Measurements from ENCODE around the gene C10orf90. TPM values are rescaled to one million over a fixed set of nuclear protein-coding genes. Genes with fewer than 3 reads are reported as not detected.

The C10orf90 gene
- total and polyA plus RNA-seq, 4 donors: not detected

DNA sequence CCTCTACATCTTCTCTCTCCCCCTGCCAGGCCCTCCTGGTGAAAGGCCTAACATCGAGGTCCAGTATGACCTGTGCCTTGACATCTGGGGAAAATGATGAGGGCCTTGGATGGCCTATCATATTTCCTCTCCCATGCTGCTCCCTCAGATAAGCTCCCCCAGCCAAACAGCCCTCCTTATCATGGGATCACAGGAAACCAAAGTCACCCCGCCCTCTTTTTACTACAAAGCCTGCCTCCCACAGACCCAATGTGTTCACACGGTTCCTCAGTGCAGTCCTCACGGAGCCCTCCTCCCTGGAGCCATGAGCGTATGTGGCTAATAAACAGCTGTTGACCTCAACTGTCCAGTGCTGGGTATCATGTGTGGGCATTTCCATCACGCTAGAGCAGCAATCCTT, 32.0 kb downstream of the C10orf90 start:
- TF ChIP-seq, protein P1, sequence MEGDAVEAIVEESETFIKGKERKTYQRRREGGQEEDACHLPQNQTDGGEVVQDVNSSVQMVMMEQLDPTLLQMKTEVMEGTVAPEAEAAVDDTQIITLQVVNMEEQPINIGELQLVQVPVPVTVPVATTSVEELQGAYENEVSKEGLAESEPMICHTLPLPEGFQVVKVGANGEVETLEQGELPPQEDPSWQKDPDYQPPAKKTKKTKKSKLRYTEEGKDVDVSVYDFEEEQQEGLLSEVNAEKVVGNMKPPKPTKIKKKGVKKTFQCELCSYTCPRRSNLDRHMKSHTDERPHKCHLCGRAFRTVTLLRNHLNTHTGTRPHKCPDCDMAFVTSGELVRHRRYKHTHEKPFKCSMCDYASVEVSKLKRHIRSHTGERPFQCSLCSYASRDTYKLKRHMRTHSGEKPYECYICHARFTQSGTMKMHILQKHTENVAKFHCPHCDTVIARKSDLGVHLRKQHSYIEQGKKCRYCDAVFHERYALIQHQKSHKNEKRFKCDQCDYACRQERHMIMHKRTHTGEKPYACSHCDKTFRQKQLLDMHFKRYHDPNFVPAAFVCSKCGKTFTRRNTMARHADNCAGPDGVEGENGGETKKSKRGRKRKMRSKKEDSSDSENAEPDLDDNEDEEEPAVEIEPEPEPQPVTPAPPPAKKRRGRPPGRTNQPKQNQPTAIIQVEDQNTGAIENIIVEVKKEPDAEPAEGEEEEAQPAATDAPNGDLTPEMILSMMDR (IDR thresholded peaks at IDR 0.05; ENCODE audit: control extremely low read depth, extremely low read depth): no peak
- Histone ChIP-seq H3K4me3 (no peak overlapping the region), H3K36me3 (ENCODE audit: control insufficient read depth in 4 of 4, insufficient read depth in 4 of 4, low read length in 4 of 4) (no peaks in the 10 kb centered on the region)

GRCh38 chr10:126637501-126637900, 33.0 kb downstream of the C10orf90 start:
- Histone ChIP-seq H3K9ac (ENCODE audit: insufficient read depth in 1 of 2, low read length in 2 of 2) (no peak overlapping the region), H3K27me3 (ENCODE audit: control insufficient read depth in 3 of 3, insufficient read depth in 3 of 3, low read length in 2 of 3) (no peaks in the 10 kb centered on the region), H3K27ac (ENCODE audit: low read depth in 1 of 2, low read length in 1 of 2) (no peak overlapping the region), H3K36me3 (ENCODE audit: control insufficient read depth in 4 of 4, insufficient read depth in 4 of 4, low read length in 4 of 4) (no peaks in the 10 kb centered on the region), H3K4me1 (ENCODE audit: control insufficient read depth in 5 of 5, insufficient read depth in 5 of 5, low read length in 5 of 5) (peaks cover 0 to 6% (median 0%) of the 10 kb centered on the region in 5 donors), H3K9me3 (ENCODE audit: control insufficient read depth in 4 of 4, insufficient read depth in 3 of 4, low read length in 3 of 4) (peaks cover 0 to 5% (median 0%) of the 10 kb centered on the region in 4 donors), H3K4me3 (no peak overlapping the region)
- ATAC-seq (ENCODE audit: insufficient read depth, low FRiP score) (no peak), DNase-seq (no peak)
- TF ChIP-seq, protein P1 (IDR thresholded peaks at IDR 0.05; ENCODE audit: control extremely low read depth, extremely low read depth): no peak
- 93 to 94% methylated on average over 5 of the region's 5 CpGs for WGBS, 2 donors

More for the DNA sequence above, 32.0 kb downstream of the C10orf90 start:
- Histone ChIP-seq H3K9me3 (ENCODE audit: control insufficient read depth in 4 of 4, insufficient read depth in 3 of 4, low read length in 3 of 4) (peaks cover 0 to 2% (median 0%) of the 10 kb centered on the region in 4 donors), H3K27me3 (ENCODE audit: control insufficient read depth in 3 of 3, insufficient read depth in 3 of 3, low read length in 2 of 3) (no peaks in the 10 kb centered on the region), H3K9ac (ENCODE audit: insufficient read depth in 1 of 2, low read length in 2 of 2) (no peak overlapping the region), H3K27ac (ENCODE audit: low read depth in 1 of 2, low read length in 1 of 2) (no peak overlapping the region), H3K4me1 (ENCODE audit: control insufficient read depth in 5 of 5, insufficient read depth in 5 of 5, low read length in 5 of 5) (peaks cover 0 to 6% (median 0%) of the 10 kb centered on the region in 5 donors)
- 58 to 67% methylated on average over 6 of the region's 6 CpGs for WGBS, 2 donors
- DNase-seq (no peak), ATAC-seq (ENCODE audit: insufficient read depth, low FRiP score) (no peak)

DNA sequence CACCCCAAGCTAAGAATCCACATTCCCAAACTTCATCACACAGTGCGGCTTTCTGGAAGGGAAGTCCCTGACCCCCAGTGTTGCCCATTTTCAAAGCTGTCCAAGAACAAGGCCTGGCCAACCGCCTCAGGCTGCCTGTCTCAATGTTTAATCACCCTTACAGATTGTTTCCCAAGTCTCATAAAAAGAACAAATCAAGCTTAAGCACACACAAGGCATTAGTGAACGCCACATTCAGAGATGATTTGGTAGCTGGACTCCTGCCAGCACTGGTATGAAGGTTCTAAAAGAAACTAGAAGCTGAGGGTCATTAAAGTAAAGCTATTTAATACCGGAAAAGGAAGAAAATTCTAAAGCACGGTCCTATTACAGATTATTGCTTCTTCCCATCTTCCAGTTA, 35.6 kb downstream of the C10orf90 start:
- 69 to 85% methylated on average over 5 of the region's 5 CpGs for WGBS, 2 donors
- peaks cover 0 to 6% (median 0%) of the 10 kb centered on the region in 5 donors for H3K4me1 ChIP-seq (ENCODE audit: control insufficient read depth in 5 of 5, insufficient read depth in 5 of 5, low read length in 5 of 5)
- no peak overlapping the region for H3K9ac ChIP-seq (ENCODE audit: insufficient read depth in 1 of 2, low read length in 2 of 2)
- DNase-seq (peak; percentile 30 to 56 (median 49)), ATAC-seq (ENCODE audit: insufficient read depth, low FRiP score) (no peak)
- no peaks in the 10 kb centered on the region for H3K36me3 ChIP-seq (ENCODE audit: control insufficient read depth in 4 of 4, insufficient read depth in 4 of 4, low read length in 4 of 4)
- no peak overlapping the region for H3K4me3 ChIP-seq
- no peaks in the 10 kb centered on the region for H3K27me3 ChIP-seq (ENCODE audit: control insufficient read depth in 3 of 3, insufficient read depth in 3 of 3, low read length in 2 of 3)
- H3K27ac ChIP-seq (ENCODE audit: low read depth in 1 of 2, low read length in 1 of 2): no peak overlapping the region
- TF ChIP-seq, protein P1 (IDR thresholded peaks at IDR 0.05; ENCODE audit: control extremely low read depth, extremely low read depth): no peak
- H3K9me3 ChIP-seq (ENCODE audit: control insufficient read depth in 4 of 4, insufficient read depth in 3 of 4, low read length in 3 of 4): peaks cover 0 to 5% (median 0%) of the 10 kb centered on the region in 4 donors

- 79 to 96% methylated on average over 2 of the region's 2 CpGs for WGBS, 2 donors
- H3K4me3 ChIP-seq: no peak overlapping the region
These were observed 36.1 kb downstream of the C10orf90 start for GRCh38 chr10:126634347-126634746.

More at GRCh38 chr10:126634347-126634746, 36.1 kb downstream of the C10orf90 start:
- no peaks in the 10 kb centered on the region for H3K36me3 ChIP-seq (ENCODE audit: control insufficient read depth in 4 of 4, insufficient read depth in 4 of 4, low read length in 4 of 4)
- H3K4me1 ChIP-seq (ENCODE audit: control insufficient read depth in 5 of 5, insufficient read depth in 5 of 5, low read length in 5 of 5): peaks cover 0 to 6% (median 0%) of the 10 kb centered on the region in 5 donors
- no peak overlapping the region for H3K27ac ChIP-seq (ENCODE audit: low read depth in 1 of 2, low read length in 1 of 2)
- DNase-seq: no peak
- H3K9ac ChIP-seq (ENCODE audit: insufficient read depth in 1 of 2, low read length in 2 of 2): no peak overlapping the region
- H3K27me3 ChIP-seq (ENCODE audit: control insufficient read depth in 3 of 3, insufficient read depth in 3 of 3, low read length in 2 of 3): no peaks in the 10 kb centered on the region
- H3K9me3 ChIP-seq (ENCODE audit: control insufficient read depth in 4 of 4, insufficient read depth in 3 of 4, low read length in 3 of 4): peaks cover 0 to 5% (median 0%) of the 10 kb centered on the region in 4 donors
- no peak for ATAC-seq (ENCODE audit: insufficient read depth, low FRiP score)
- TF ChIP-seq, protein P1 (IDR thresholded peaks at IDR 0.05; ENCODE audit: control extremely low read depth, extremely low read depth): no peak

Data from lung (tissue), 12 donors.